ENCODE measurements around the gene NXF1. TPM values are rescaled to one million over a fixed set of nuclear protein-coding genes. Genes with fewer than 3 reads are reported as not detected.
A peak's percentile ranks its signal among the peaks of the same experiment; 100 is the strongest.

NXF1 gene
- total and polyA plus RNA-seq, 2 of the 13 experiments (the other 11 are each of a cell fraction or from before 2014, with no cell fraction given) = 30.4 to 30.9 TPM

DNA sequence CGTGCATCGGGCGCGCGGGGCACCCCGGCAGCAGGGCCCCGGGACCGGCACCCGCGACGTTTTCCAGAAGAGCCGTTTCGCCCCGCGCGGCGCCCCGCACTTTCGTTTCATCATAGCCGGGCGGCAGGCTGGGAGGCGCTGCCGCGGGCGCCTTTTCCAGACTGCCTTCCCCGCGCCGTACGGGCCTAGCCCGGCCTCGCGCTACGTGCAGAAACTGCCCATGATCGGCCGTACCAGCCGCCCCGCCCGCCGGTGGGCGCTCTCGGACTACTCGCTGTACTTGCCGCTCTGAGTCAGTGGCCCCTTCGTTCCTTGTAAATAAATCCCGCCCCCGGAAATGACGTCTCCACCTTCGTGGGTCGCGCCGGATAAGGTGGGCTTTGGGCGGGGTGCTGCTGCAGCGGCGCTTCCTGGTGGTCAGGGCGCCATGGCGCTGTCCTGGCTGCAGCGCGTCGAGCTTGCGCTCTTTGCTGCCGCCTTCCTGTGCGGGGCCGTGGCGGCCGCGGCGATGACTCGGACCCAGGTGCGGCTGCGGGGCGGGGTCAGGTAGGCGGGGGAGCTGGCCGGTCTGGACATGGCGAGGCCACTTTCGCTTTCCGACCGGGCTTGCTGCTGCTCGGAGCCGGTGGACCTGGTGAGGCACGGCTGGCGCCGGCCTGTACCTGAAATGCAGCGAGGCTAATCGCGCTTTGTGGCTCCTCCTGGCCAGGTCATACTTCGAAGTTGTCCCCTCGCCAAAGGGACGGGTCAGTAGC, 18.1 kb downstream of the NXF1 start, which contains the start of gene TMEM179B (continued):
- TF ChIP-seq, protein P1, sequence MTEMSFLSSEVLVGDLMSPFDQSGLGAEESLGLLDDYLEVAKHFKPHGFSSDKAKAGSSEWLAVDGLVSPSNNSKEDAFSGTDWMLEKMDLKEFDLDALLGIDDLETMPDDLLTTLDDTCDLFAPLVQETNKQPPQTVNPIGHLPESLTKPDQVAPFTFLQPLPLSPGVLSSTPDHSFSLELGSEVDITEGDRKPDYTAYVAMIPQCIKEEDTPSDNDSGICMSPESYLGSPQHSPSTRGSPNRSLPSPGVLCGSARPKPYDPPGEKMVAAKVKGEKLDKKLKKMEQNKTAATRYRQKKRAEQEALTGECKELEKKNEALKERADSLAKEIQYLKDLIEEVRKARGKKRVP (CRISPR knock-in tag; IDR thresholded peaks at IDR 0.05) = peak in 1 of 2 experiments; percentile 62; a peak in 1 of 4 replicates
- TF ChIP-seq EED (CRISPR knock-in tag; IDR thresholded peaks at IDR 0.05) = peak; percentile 71; the same call in 1 of the 2 replicates
- TF ChIP-seq PAF1 (CRISPR knock-in tag; IDR thresholded peaks at IDR 0.05) = 0 out of 2 replicates have a peak, but pooled peaks have one; percentile 63
- TF ChIP-seq, protein P2, sequence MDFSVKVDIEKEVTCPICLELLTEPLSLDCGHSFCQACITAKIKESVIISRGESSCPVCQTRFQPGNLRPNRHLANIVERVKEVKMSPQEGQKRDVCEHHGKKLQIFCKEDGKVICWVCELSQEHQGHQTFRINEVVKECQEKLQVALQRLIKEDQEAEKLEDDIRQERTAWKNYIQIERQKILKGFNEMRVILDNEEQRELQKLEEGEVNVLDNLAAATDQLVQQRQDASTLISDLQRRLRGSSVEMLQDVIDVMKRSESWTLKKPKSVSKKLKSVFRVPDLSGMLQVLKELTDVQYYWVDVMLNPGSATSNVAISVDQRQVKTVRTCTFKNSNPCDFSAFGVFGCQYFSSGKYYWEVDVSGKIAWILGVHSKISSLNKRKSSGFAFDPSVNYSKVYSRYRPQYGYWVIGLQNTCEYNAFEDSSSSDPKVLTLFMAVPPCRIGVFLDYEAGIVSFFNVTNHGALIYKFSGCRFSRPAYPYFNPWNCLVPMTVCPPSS (IDR thresholded peaks at IDR 0.05) = no peak
- TF ChIP-seq KLF6 (CRISPR knock-in tag; IDR thresholded peaks at IDR 0.05) = peak; percentile 67
- no peak; a peak in 1 of 4 replicates for TF ChIP-seq EP300 (IDR thresholded peaks at IDR 0.05; ENCODE audit: low read depth in 2 of 2, low read length in 2 of 2)
- TF ChIP-seq EP300 (CRISPR knock-in tag; IDR thresholded peaks at IDR 0.05; ENCODE audit: borderline replicate concordance) = 0 out of 2 replicates have a peak, but pooled peaks have one; percentile 21
- TF ChIP-seq RELA (CRISPR knock-in tag; IDR thresholded peaks at IDR 0.05) = no peak
- TF ChIP-seq, protein P3, sequence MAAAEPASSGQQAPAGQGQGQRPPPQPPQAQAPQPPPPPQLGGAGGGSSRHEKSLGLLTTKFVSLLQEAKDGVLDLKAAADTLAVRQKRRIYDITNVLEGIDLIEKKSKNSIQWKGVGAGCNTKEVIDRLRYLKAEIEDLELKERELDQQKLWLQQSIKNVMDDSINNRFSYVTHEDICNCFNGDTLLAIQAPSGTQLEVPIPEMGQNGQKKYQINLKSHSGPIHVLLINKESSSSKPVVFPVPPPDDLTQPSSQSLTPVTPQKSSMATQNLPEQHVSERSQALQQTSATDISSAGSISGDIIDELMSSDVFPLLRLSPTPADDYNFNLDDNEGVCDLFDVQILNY (CRISPR knock-in tag; conservative IDR thresholded peaks at IDR 0.05) = peak; percentile 54; the same call in 1 of the 2 replicates
- TF ChIP-seq, protein P4, sequence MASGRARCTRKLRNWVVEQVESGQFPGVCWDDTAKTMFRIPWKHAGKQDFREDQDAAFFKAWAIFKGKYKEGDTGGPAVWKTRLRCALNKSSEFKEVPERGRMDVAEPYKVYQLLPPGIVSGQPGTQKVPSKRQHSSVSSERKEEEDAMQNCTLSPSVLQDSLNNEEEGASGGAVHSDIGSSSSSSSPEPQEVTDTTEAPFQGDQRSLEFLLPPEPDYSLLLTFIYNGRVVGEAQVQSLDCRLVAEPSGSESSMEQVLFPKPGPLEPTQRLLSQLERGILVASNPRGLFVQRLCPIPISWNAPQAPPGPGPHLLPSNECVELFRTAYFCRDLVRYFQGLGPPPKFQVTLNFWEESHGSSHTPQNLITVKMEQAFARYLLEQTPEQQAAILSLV (CRISPR knock-in tag; IDR thresholded peaks at IDR 0.05; ENCODE audit: borderline replicate concordance) = peak; percentile 89
- TF ChIP-seq ZNF136 (CRISPR knock-in tag; IDR thresholded peaks at IDR 0.05; ENCODE audit: low read depth) = no peak; the same call in 1 of the 2 replicates
- TF ChIP-seq, protein P5, sequence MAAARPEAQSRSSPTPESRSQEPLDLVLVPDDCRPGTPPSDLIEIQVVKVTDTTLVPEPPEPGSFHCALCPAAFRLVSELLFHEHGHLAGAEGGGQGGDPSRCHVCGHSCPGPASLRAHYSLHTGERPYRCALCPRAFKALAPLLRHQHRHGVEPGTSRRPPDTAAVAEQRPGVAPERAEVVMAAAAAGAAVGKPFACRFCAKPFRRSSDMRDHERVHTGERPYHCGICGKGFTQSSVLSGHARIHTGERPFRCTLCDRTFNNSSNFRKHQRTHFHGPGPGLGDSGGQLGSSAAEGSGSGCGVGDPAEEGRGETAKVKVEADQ (CRISPR knock-in tag; IDR thresholded peaks at IDR 0.05; ENCODE audit: borderline replicate concordance) = no peak
- TF ChIP-seq, protein P6, sequence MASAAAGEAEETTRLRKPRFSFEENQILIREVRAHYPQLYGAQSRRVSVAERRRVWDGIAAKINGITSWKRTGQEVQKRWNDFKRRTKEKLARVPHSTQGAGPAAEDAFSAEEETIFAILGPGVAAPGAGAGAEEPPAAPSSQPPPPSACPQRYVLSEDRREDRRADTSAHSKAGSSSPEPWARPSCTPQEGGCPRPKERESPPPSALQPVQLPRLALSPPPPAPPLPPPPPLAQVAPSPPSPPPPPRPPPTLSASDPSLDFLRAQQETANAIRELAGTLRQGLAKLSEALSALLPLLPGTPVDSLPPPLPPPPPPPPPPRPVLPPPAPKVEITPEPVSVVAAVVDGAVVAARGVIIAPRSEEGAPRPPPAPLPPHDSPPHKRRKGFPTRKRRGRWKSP (CRISPR knock-in tag; IDR thresholded peaks at IDR 0.05) = peak; percentile 94
- TF ChIP-seq MED8 (CRISPR knock-in tag; IDR thresholded peaks at IDR 0.05; ENCODE audit: insufficient replicate concordance) = peak; percentile 19
- TF ChIP-seq RAD51 (IDR thresholded peaks at IDR 0.05; ENCODE audit: borderline replicate concordance) = no peak
